Breast epithelium (tissue), 4 donors: Measurements from ENCODE around the gene HMGN1. TPM values are rescaled to one million over a fixed set of nuclear protein-coding genes. Genes with fewer than 3 reads are reported as not detected.

Experiments
- DNase-seq, 2 donors: peaks; one replicate each; pipeline ENCODE4 v3.0.0-alpha.2; 2019; ENCODE audit warnings: low spot score in 2 of 2
- H3K27ac ChIP-seq, 2 donors: fragments of 200-600 bp; sonication (generic) in 1 of 2; one replicate each; pipeline ENCODE4 v1.5.1; 2016 to 2019; ENCODE audit warnings: mild to moderate bottlenecking in 1 of 2
- H3K27me3 ChIP-seq, 2 donors: fragments of 200-600 bp; sonication (generic) in 1 of 2; one replicate each; pipeline versions ENCODE4 v1.5.1 to v1.6.0; 2017 to 2019; ENCODE audit warnings: control low read depth in 1 of 2, mild to moderate bottlenecking in 1 of 2
- H3K36me3 ChIP-seq: fragments of 200-600 bp; one replicate; pipeline ENCODE4 v1.5.1; 2019
- H3K4me1 ChIP-seq, 2 donors: fragments of 200-600 bp; sonication (generic); one replicate each; pipeline ENCODE4 v1.5.1; 2016 to 2019; ENCODE audit warnings: control low read depth in 1 of 2
- H3K4me3 ChIP-seq, 3 donors: fragments of 200-600 bp; sonication (generic); 1 replicate in 2 of 3; 2 replicates in 1 of 3; pipeline ENCODE4 v1.5.1; 2016 to 2019; ENCODE audit warnings: mild to moderate bottlenecking in 3 of 3, moderate library complexity in 2 of 3
- H3K9me3 ChIP-seq, 2 donors: fragments of 200-600 bp; sonication (generic) in 1 of 2; one replicate each; pipeline ENCODE4 v1.5.1; 2016 to 2019; ENCODE audit warnings: control low read depth in 1 of 2
- POLR2A ChIP-seq: fragments of 450-650 bp; IDR thresholded peaks from one replicate; pipeline ENCODE4 v1.6.1; 2016; ENCODE audit warnings: antibody characterized with exemption, mild to moderate bottlenecking, moderate library complexity
- POLR2AphosphoS5 ChIP-seq, 3 donors: sonication (generic); formaldehyde crosslinking; IDR thresholded peaks; one replicate each; pipeline ENCODE4 v1.6.1; 2017; ENCODE audit warnings: antibody characterized with exemption in 3 of 3
- intact Hi-C: fragments of 100-400 bp; cut with DNase I; formaldehyde crosslinking; loops from one replicate; pipeline ENCODE4 v1.15.1; 2023; ENCODE audit warnings: low total_unique reads
- total RNA-seq, 3 donors: library from RNA; depleted of rRNA; stranded (reverse); fragments of >200 nt; gene quantifications; one replicate each; pipeline ENCODE4 v1.1.0, GENCODE V29; 2016
- TF ChIP-seq, protein P1 (sequence below), 3 donors: fragments of 450-650 bp; IDR thresholded peaks; one replicate each; pipeline ENCODE4 v1.5.1; 2016 to 2017; ENCODE audit warnings: antibody characterized with exemption in 3 of 3, mild to moderate bottlenecking in 3 of 3, moderate library complexity in 3 of 3

The HMGN1 gene
- total RNA-seq, 3 donors from 2014 or later: 68.5 to 166 (median 127) TPM

DNA sequence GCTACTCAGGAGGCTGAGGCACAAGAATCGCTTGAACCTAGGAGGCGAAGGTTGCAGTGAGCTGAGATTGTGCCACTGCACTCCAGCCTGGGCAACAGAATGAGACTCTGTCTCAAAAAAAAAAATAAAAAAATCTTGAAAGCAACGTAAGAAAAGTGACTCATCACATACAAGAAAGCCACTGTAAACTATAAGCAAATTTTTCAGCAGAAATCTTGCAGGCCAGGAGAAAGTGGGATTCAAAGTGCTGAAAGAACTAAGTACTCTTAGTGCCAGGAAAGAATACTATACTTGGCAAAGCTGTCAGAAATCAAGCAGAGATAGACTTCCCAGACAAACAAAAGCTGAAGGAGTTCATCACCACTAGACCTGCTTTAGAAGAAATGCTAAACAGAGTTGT, 4.4 kb upstream of the HMGN1 start:
- Histone ChIP-seq H3K27ac (no peak overlapping the region), H3K9me3 (no peaks in the 10 kb centered on the region), H3K4me3 (no peak overlapping the region), H3K36me3 (no peaks in the 10 kb centered on the region), H3K27me3 (no peaks in the 10 kb centered on the region), H3K4me1 (no peaks in the 10 kb centered on the region)
- DNase-seq: no peak
- intact Hi-C loops: no loop called here
- no peak for TF ChIP-seq POLR2AphosphoS5 (IDR thresholded peaks at IDR 0.05)
- no peak for TF ChIP-seq POLR2A
- TF ChIP-seq, protein P1, sequence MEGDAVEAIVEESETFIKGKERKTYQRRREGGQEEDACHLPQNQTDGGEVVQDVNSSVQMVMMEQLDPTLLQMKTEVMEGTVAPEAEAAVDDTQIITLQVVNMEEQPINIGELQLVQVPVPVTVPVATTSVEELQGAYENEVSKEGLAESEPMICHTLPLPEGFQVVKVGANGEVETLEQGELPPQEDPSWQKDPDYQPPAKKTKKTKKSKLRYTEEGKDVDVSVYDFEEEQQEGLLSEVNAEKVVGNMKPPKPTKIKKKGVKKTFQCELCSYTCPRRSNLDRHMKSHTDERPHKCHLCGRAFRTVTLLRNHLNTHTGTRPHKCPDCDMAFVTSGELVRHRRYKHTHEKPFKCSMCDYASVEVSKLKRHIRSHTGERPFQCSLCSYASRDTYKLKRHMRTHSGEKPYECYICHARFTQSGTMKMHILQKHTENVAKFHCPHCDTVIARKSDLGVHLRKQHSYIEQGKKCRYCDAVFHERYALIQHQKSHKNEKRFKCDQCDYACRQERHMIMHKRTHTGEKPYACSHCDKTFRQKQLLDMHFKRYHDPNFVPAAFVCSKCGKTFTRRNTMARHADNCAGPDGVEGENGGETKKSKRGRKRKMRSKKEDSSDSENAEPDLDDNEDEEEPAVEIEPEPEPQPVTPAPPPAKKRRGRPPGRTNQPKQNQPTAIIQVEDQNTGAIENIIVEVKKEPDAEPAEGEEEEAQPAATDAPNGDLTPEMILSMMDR (IDR thresholded peaks at IDR 0.05): no peak

DNA sequence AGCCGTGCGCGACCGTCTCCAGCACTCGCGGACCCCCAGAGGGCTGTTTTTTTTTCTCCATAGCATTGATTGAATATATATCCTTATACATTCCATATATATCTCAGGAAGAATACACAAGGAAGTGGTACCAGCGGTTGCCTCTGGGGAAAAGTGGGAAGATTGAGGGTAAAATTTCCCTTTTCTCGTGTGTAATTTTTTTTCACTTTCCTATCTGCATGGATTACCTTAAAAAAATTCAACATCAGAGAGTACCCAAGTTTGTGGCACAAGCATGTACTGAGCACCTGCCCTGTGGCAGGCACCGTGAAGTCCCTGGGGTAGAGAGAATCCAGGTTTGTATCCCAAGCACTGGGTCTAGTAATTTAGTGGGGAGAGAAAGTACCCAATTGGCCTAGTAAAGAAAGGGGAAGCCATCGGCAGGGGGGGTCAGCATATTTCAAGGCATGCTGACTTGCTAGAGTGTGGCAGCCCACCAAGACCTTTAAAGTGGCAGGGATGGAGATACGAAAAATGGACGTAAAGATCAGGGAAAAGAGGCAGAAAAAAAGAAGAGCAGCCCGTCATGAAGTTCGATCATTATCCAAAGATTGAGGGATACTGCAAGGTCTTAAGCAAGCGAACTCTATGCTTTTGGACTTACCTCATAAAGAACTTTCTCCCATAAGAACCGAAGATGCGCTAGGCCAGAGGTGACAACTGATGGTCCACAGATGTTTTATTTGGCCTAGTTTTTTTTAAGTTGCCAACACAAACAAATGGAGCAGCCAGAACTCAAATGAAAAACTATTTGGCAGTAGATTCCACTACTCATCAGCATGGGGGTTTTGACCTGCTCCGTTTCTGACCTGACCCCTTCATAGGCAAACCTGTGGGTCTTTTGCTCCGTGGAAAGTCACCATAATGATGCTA, 1.5 kb upstream of the HMGN1 start:
- no peak for DNase-seq
- intact Hi-C loops: no loop called here

DNA sequence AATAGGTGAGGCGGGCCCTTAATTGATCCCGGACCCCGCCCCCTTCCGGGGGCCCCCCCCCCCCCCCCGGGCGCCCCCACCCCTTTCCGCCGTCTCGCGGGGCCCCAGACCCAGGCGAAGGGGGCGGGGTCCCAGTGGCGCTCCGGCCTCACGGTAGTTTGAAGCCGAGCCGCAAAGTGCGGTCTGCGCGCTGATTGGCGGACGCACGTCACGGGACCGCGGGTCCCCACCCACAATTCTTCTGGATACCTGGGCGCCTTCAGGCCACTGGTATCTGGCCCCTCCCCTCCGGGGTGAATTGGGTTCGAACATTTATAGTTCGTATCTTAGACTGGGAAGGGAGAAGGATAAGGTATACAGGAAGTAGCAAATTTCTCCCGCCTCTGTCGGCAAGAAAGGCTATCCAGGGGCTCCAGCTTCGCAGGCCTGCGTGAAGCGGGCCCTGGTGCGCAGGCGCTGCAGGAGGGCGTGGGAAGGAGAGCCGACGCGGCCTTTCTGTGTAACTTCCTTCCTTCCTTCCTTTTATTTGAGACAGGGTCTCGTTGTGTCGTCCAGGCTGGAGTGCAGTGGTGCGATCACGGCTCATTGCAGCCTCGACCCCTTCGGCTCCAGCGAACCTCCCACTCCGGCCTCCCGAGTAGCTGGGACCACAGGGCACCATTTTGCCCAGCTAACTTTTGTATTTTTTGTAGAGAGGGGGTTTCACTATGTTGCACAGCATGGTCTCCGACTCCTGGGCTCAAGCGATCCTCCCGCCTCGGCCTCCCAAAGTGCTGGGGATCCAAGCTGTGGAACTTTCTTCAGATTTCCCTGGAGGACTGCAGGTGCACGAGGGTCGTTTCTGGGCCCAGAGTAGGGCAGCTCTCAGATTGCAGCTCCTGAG, 564 bp upstream of the HMGN1 start:
- TF ChIP-seq POLR2AphosphoS5 (IDR thresholded peaks at IDR 0.05) (peak; percentile 43 to 53 (median 47)), POLR2A (no peak)
- TF ChIP-seq, protein P1 (IDR thresholded peaks at IDR 0.05): no peak
- Histone ChIP-seq H3K4me3 (peak overlapping the region; percentile 78 to 88 (median 79)), H3K9me3 (no peaks in the 10 kb centered on the region), H3K27ac (peak overlapping the region; percentile 95 to 100), H3K27me3 (no peaks in the 10 kb centered on the region), H3K36me3 (no peaks in the 10 kb centered on the region), H3K4me1 (peaks cover 0 to 7% of the 10 kb centered on the region in 2 donors)
- intact Hi-C loops: no loop called here
- DNase-seq: peak; percentile 97

More for the DNA sequence above, 1.5 kb upstream of the HMGN1 start:
- Histone ChIP-seq H3K9me3 (no peaks in the 10 kb centered on the region), H3K36me3 (no peaks in the 10 kb centered on the region), H3K4me3 (peak overlapping the region; percentile 78 to 88 (median 79)), H3K4me1 (peaks cover 0 to 5% of the 10 kb centered on the region in 2 donors), H3K27me3 (no peaks in the 10 kb centered on the region), H3K27ac (peak overlapping the region; percentile 95 to 100)
- TF ChIP-seq, protein P1 (IDR thresholded peaks at IDR 0.05): no peak
- TF ChIP-seq POLR2AphosphoS5 (IDR thresholded peaks at IDR 0.05): no peak
- no peak for TF ChIP-seq POLR2A

DNA sequence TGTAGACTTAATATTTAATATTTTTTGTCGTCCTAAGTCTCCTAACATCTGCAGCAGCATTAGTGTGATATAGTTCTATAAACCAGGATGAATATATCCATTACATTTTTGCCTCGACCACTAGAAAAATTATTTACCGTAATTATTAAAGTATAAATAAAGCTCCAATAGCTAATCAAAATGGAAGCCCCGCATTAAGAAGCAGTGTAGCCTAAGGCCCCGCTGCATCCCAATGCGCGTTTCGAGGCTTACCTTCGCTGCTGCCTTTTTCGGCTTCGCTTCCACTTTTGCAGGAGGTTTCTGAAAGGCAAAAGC, 891 bp downstream of the HMGN1 start:
- intact Hi-C loops: no loop called here
- Histone ChIP-seq H3K36me3 (no peaks in the 10 kb centered on the region), H3K27ac (peak overlapping the region; percentile 95 to 100), H3K9me3 (no peaks in the 10 kb centered on the region), H3K4me3 (peak overlapping the region; percentile 78 to 88 (median 79)), H3K4me1 (peaks cover 0 to 7% of the 10 kb centered on the region in 2 donors), H3K27me3 (no peaks in the 10 kb centered on the region)
- DNase-seq: no peak
- TF ChIP-seq POLR2AphosphoS5 (IDR thresholded peaks at IDR 0.05) (peak in 1 of 3 donors; percentile 33), POLR2A (no peak)

DNA sequence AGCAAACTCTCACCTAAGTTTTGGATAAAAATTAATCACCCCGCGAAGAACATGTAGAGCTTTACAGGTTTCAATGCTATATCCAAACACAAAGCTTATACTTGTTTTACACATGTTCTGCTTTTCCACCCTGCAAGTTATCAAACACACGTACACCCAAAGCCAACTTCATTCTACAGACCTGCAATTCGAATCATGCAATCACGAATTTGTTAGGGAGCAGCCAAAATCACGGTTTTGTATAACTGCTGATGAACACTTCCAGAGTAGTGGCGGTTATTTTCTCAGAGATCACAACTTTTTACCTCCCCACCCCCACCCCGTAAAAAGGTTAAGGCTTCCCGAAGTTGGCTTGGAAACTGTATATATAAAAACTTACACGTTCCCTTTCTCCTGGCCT, 1.4 kb downstream of the HMGN1 start:
- no peak for DNase-seq
- no peaks in the 10 kb centered on the region for H3K27me3 ChIP-seq
- peak overlapping the region in 1 of 2 donors; percentile 95 for H3K27ac ChIP-seq
- intact Hi-C loops: no loop called here
- H3K4me3 ChIP-seq: peak overlapping the region; percentile 78 to 88 (median 79)
- H3K4me1 ChIP-seq: peaks cover 0 to 7% of the 10 kb centered on the region in 2 donors
- no peaks in the 10 kb centered on the region for H3K36me3 ChIP-seq
- TF ChIP-seq, protein P1 (IDR thresholded peaks at IDR 0.05): no peak
- TF ChIP-seq POLR2A (no peak), POLR2AphosphoS5 (IDR thresholded peaks at IDR 0.05) (no peak)
- H3K9me3 ChIP-seq: no peaks in the 10 kb centered on the region
